Measurements from ENCODE around the gene HSD17B1. TPM values are rescaled to one million over a fixed set of nuclear protein-coding genes. Genes with fewer than 3 reads are reported as not detected.

Gene HSD17B1
- total and polyA plus RNA-seq, 2 experiments from 2014 or later: 2.3 to 3.0 TPM

DNA sequence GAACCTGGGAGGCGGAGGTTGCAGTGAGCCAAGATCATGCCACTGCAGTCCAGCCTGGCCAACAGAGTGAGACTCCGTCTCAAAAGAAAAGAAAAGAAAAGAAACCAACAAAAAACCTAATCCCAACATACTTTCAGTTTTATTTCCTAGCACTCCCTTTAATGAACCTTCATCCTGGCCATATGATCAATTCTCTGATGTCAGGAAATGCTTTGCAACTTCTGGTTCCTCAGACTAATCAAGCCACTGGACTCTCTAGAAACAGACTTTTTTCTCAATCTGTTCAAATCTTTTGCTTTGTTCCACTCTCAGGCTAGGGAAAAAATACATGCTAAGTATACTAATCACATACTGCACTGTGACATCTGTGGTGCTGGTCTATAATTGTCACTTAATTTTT lies 38.2 kb downstream of the HSD17B1 start:
- H4K20me1 ChIP-seq (ENCODE audit: insufficient read depth): no peaks in the 10 kb centered on the region
- no peak overlapping the region for H3K4me3 ChIP-seq
- no peak overlapping the region for H2AFZ ChIP-seq
- WGBS, 2 experiments (ENCODE audit: low coverage in 1 of 2, low lambda C conversion rate in 2 of 2, missing lambda C conversion rate in 2 of 2): 85 to 100% methylated on average over 2 of the region's 2 CpGs
- no peaks in the 10 kb centered on the region for H3K4me1 ChIP-seq (ENCODE audit: insufficient read depth)
- H3K27me3 ChIP-seq (replicated peaks; ENCODE audit: insufficient read depth): no peaks in the 10 kb centered on the region
- H3K36me3 ChIP-seq (ENCODE audit: low read depth): peaks cover 41% of the 10 kb centered on the region
- H3K79me2 ChIP-seq (ENCODE audit: insufficient read depth): peaks cover 76% of the 10 kb centered on the region
- TF ChIP-seq EZH2phosphoT487 (IDR thresholded peaks at IDR 0.05; ENCODE audit: insufficient read depth, low read depth): no peak
- no peak for TF ChIP-seq EZH2 (IDR thresholded peaks at IDR 0.05; ENCODE audit: insufficient read depth, poor library complexity, severe bottlenecking)
- no peaks in the 10 kb centered on the region for H3K9me3 ChIP-seq (ENCODE audit: low read depth)
- DNase-seq: no peak
- no peaks in the 10 kb centered on the region for H3K9me2 ChIP-seq (ENCODE audit: insufficient read depth)
- H3K9ac ChIP-seq: no peak overlapping the region
- in situ Hi-C loops (cut with MboI): no loop called here
- H3K4me2 ChIP-seq (ENCODE audit: unreplicated experiment): no peak overlapping the region
- H3F3A ChIP-seq (ENCODE audit: insufficient read depth): 0 out of 2 replicates have a peak, but pooled peaks cover 5% of the 10 kb centered on the region
- H3K27ac ChIP-seq: no peak overlapping the region

DNA sequence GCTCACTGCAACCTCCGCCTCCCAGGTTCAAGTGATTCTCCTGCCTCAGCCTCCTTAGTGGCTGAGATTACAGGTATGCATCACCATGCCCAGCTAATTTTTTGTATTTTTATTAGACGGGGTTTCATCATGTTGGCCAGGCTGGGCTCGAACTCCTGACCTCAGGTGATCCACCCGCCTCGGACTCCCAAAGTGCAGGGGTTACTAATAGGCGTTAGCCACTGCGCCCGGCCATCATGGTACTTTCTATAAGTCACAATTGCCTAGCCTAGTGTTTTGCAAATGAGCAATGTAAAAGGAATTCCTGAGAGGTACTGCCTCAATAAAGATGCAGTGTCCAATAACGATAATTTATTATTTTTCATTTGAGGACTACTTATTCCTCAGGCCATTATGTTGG lies 38.7 kb downstream of the HSD17B1 start:
- H3K9ac ChIP-seq: no peak overlapping the region
- H3K9me2 ChIP-seq (ENCODE audit: insufficient read depth): no peaks in the 10 kb centered on the region
- 0 out of 2 replicates have a peak, but pooled peaks cover 5% of the 10 kb centered on the region for H3F3A ChIP-seq (ENCODE audit: insufficient read depth)
- no peak overlapping the region for H3K4me3 ChIP-seq
- no peak overlapping the region for H2AFZ ChIP-seq
- H3K4me2 ChIP-seq (ENCODE audit: unreplicated experiment): no peak overlapping the region
- H3K27ac ChIP-seq: no peak overlapping the region
- no peaks in the 10 kb centered on the region for H3K27me3 ChIP-seq (replicated peaks; ENCODE audit: insufficient read depth)
- peaks cover 40% of the 10 kb centered on the region for H3K36me3 ChIP-seq (ENCODE audit: low read depth)
- no peaks in the 10 kb centered on the region; the same call in 1 of the 2 replicates for H4K20me1 ChIP-seq (ENCODE audit: insufficient read depth)
- 97 to 98% methylated on average over 9 of the region's 9 CpGs for WGBS, 2 experiments (ENCODE audit: low coverage in 1 of 2, low lambda C conversion rate in 2 of 2, missing lambda C conversion rate in 2 of 2)
- DNase-seq: no peak
- H3K4me1 ChIP-seq (ENCODE audit: insufficient read depth): no peaks in the 10 kb centered on the region
- in situ Hi-C loops (cut with MboI): no loop called here
- TF ChIP-seq EZH2 (IDR thresholded peaks at IDR 0.05; ENCODE audit: insufficient read depth, poor library complexity, severe bottlenecking) (no peak), EZH2phosphoT487 (IDR thresholded peaks at IDR 0.05; ENCODE audit: insufficient read depth, low read depth) (no peak)
- no peaks in the 10 kb centered on the region for H3K9me3 ChIP-seq (ENCODE audit: low read depth)
- H3K79me2 ChIP-seq (ENCODE audit: insufficient read depth): peaks cover 82% of the 10 kb centered on the region

DNA sequence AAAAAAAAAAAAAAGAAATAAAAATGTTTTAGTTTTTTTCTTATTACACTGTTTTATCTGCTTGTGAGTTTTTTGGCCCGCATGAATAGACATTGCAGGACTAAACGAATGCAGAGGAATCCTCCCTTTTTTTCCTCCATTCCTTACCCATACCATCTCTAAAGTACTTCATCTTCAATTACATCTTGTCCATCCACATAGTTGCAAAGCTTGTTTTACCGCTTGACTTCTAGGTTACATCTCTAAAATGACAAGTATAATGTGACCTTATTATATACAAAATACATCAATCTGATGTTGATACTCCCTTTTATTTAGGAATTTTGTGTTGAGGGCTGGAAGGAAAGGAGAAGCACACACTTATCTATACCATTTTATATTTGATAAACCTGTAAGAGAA lies 43.7 kb downstream of the HSD17B1 start:
- Histone ChIP-seq H3K4me3 (no peak overlapping the region), H3K27ac (no peak overlapping the region), H3K9me2 (ENCODE audit: insufficient read depth) (no peaks in the 10 kb centered on the region), H3F3A (ENCODE audit: insufficient read depth) (0 out of 2 replicates have a peak, but pooled peaks cover 6% of the 10 kb centered on the region), H3K4me1 (ENCODE audit: insufficient read depth) (no peaks in the 10 kb centered on the region), H3K4me2 (ENCODE audit: unreplicated experiment) (no peak overlapping the region), H4K20me1 (ENCODE audit: insufficient read depth) (peaks cover 6% of the 10 kb centered on the region; the same call in 1 of the 2 replicates), H3K27me3 (replicated peaks; ENCODE audit: insufficient read depth) (no peaks in the 10 kb centered on the region), H3K36me3 (ENCODE audit: low read depth) (peaks cover 8% of the 10 kb centered on the region), H3K79me2 (ENCODE audit: insufficient read depth) (peaks cover 98% of the 10 kb centered on the region), H3K9me3 (ENCODE audit: low read depth) (no peaks in the 10 kb centered on the region), H2AFZ (no peak overlapping the region), H3K9ac (no peak overlapping the region)
- in situ Hi-C loops (cut with MboI): no loop called here
- no peak for DNase-seq
- TF ChIP-seq EZH2phosphoT487 (IDR thresholded peaks at IDR 0.05; ENCODE audit: insufficient read depth, low read depth) (no peak), EZH2 (IDR thresholded peaks at IDR 0.05; ENCODE audit: insufficient read depth, poor library complexity, severe bottlenecking) (no peak)
- 90% methylated on average over 3 of the region's 3 CpGs for WGBS, 2 experiments (ENCODE audit: low coverage in 1 of 2, low lambda C conversion rate in 2 of 2, missing lambda C conversion rate in 2 of 2)

DNA sequence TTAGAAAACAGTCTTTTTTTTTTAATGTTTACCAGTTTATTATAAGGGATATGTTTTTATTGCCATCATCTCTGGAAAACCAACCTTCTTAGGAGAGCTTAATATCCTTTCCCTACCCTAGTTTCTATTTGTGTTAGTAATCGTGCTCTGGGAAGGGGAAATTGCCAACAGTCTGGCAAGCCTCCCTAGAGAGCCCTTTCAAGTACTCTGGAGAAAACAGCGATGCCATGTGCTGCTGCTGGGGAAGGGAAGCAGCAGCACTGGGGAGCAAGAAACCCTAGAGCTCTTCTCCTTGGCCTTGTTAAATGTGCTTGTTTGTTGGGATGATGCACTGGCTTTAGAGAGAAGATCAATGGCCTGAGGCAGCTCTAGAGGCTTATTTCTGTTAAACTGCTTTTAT lies 46.2 kb downstream of the HSD17B1 start:
- Histone ChIP-seq H3K9me2 (ENCODE audit: insufficient read depth) (no peaks in the 10 kb centered on the region), H3K36me3 (ENCODE audit: low read depth) (peaks cover 12% of the 10 kb centered on the region; the same call in 1 of the 2 replicates), H4K20me1 (ENCODE audit: insufficient read depth) (peaks cover 6% of the 10 kb centered on the region; the same call in 1 of the 2 replicates), H3K27ac (no peak overlapping the region), H3K9me3 (ENCODE audit: low read depth) (no peaks in the 10 kb centered on the region), H3K4me2 (ENCODE audit: unreplicated experiment) (no peak overlapping the region), H3K4me3 (no peak overlapping the region), H3K27me3 (replicated peaks; ENCODE audit: insufficient read depth) (no peaks in the 10 kb centered on the region), H3K79me2 (ENCODE audit: insufficient read depth) (peaks cover 98% of the 10 kb centered on the region), H3K9ac (no peak overlapping the region), H3K4me1 (ENCODE audit: insufficient read depth) (no peaks in the 10 kb centered on the region), H3F3A (ENCODE audit: insufficient read depth) (0 out of 2 replicates have a peak, but pooled peaks cover 6% of the 10 kb centered on the region), H2AFZ (no peak overlapping the region)
- in situ Hi-C loops (cut with MboI): no loop called here
- peak; percentile 23 for DNase-seq
- TF ChIP-seq EZH2 (IDR thresholded peaks at IDR 0.05; ENCODE audit: insufficient read depth, poor library complexity, severe bottlenecking): no peak
- no peak for TF ChIP-seq EZH2phosphoT487 (IDR thresholded peaks at IDR 0.05; ENCODE audit: insufficient read depth, low read depth)
- 33 to 43% methylated on average over 2 of the region's 2 CpGs for WGBS, 2 experiments (ENCODE audit: low coverage in 1 of 2, low lambda C conversion rate in 2 of 2, missing lambda C conversion rate in 2 of 2)
